H1 (cell line): ENCODE data around the gene CARD18. TPM values are rescaled to one million over a fixed set of nuclear protein-coding genes. Genes with fewer than 3 reads are reported as not detected.

ENCODE experiments used
- CTCF ChIA-PET: fragments of 300-600 bp; sonication (Branson Sonifier 250); formaldehyde crosslinking; loops from one replicate; lab custom pipeline; 2021; ENCODE audit not compliant: partially characterized antibody; lab: Charles Lee
- POLR2A ChIA-PET: fragments of 300-600 bp; sonication (Branson Sonifier 250); formaldehyde crosslinking; loops from one replicate; lab custom pipeline; 2021; ENCODE audit warnings: inconsistent platforms; ENCODE audit not compliant: partially characterized antibody; lab: Charles Lee
- DNase-seq, 2 experiments: peaks; one replicate each; pipeline versions ENCODE4 v3.0.0 to v3.0.0-alpha.2; 2010 to 2022; ENCODE audit warnings: low spot score in 2 of 2, low read depth in 1 of 2, mixed read lengths in 1 of 2
- FAIRE-seq: peaks from 2 replicates; lab custom pipeline; 2011; peaks lifted over from hg19 to GRCh38; lab: Jason Lieb, UNC
- H2AFZ ChIP-seq: 2 replicates; pipeline ENCODE4 v1.8.1; 2012; ENCODE audit warnings: low read length, inconsistent platforms
- H2AK5ac ChIP-seq: 2 replicates; pipeline ENCODE4 v1.6.1; 2013; ENCODE audit warnings: low read depth, low read length
- H2BK120ac ChIP-seq: replicated peaks from 2 replicates; pipeline ENCODE3; 2013; ENCODE audit warnings: low read depth, low read length, inconsistent platforms
- H2BK12ac ChIP-seq: 2 replicates; pipeline ENCODE4 v1.6.1; 2013; ENCODE audit warnings: low read depth, low read length
- H2BK15ac ChIP-seq: 2 replicates; pipeline ENCODE4 v1.6.1; 2013; ENCODE audit warnings: low read length
- H2BK20ac ChIP-seq: 2 replicates; pipeline ENCODE4 v1.6.1; 2013; ENCODE audit warnings: low read length
- H2BK5ac ChIP-seq: 2 replicates; pipeline ENCODE4 v1.6.1; 2013; ENCODE audit warnings: low read depth, low read length
- H3K14ac ChIP-seq: 2 replicates; pipeline ENCODE4 v1.6.1; 2013; ENCODE audit warnings: inconsistent platforms; ENCODE audit not compliant: insufficient read length
- H3K18ac ChIP-seq: 2 replicates; pipeline ENCODE4 v1.6.1; 2013; ENCODE audit warnings: low read length; ENCODE audit errors: extremely low read depth
- H3K23ac ChIP-seq: 2 replicates; pipeline ENCODE4 v1.6.1; 2013; ENCODE audit warnings: inconsistent platforms; ENCODE audit not compliant: insufficient read length
- H3K23me2 ChIP-seq: 2 replicates; pipeline ENCODE4 v1.6.1; 2013; ENCODE audit warnings: low read depth, low read length
- H3K27ac ChIP-seq: 2 replicates; pipeline ENCODE4 v1.6.1; 2011; ENCODE audit warnings: low read depth, low read length, inconsistent platforms
- H3K27me3 ChIP-seq, 4 experiments: replicated peaks in 1 of 4; 1 replicate in 1 of 4; 2 replicates in 3 of 4; pipeline versions ENCODE4 v1.6.1 to v1.8.1; 2011 to 2013; ENCODE audit warnings: low read length in 3 of 4, mild to moderate bottlenecking in 3 of 4, inconsistent platforms in 2 of 4, mixed read lengths in 2 of 4, moderate library complexity in 1 of 4; ENCODE audit not compliant: control insufficient read depth in 3 of 4, insufficient read depth in 3 of 4; ENCODE audit errors: extremely low read depth in 1 of 4
- H3K36me3 ChIP-seq, 4 experiments: 2 replicates each; pipeline versions ENCODE4 v1.6.1 to v1.8.1; 2011 to 2013; ENCODE audit warnings: mild to moderate bottlenecking in 4 of 4, low read length in 3 of 4, moderate library complexity in 2 of 4, control low read depth in 1 of 4, inconsistent platforms in 1 of 4; ENCODE audit not compliant: insufficient read depth in 4 of 4, control insufficient read depth in 2 of 4
- H3K4ac ChIP-seq: replicated peaks from 2 replicates; pipeline ENCODE3; 2013; ENCODE audit warnings: low read length, low read depth, mixed read lengths, inconsistent platforms; ENCODE audit not compliant: insufficient read length
- H3K4me1 ChIP-seq, 4 experiments: replicated peaks in 1 of 4; 1 replicate in 1 of 4; 2 replicates in 3 of 4; pipeline versions ENCODE4 v1.6.1 to v1.8.1; 2011 to 2013; ENCODE audit warnings: low read length in 3 of 4, inconsistent platforms in 2 of 4, mixed read lengths in 1 of 4; ENCODE audit not compliant: insufficient read depth in 4 of 4, control insufficient read depth in 3 of 4
- H3K4me2 ChIP-seq, 2 experiments: 2 replicates each; pipeline versions ENCODE4 v1.6.1 to v1.8.1; 2011 to 2013; ENCODE audit warnings: low read depth in 2 of 2, low read length in 2 of 2, control low read depth in 1 of 2, inconsistent platforms in 1 of 2, mild to moderate bottlenecking in 1 of 2; ENCODE audit not compliant: insufficient read depth in 1 of 2
- H3K4me3 ChIP-seq, 4 experiments: fragments of 200-600, 300-600 bp in 1 of 4; sonication (generic), shearing (Covaris generic), sonication (Bioruptor Twin) in 1 of 4; 2 replicates each; pipeline versions ENCODE4 v1.5.1 to v1.8.1; 2011 to 2016; ENCODE audit warnings: low read length in 4 of 4, low read depth in 3 of 4, control low read depth in 2 of 4, inconsistent platforms in 2 of 4, mild to moderate bottlenecking in 2 of 4, mixed read lengths in 1 of 4, moderate library complexity in 1 of 4; ENCODE audit not compliant: insufficient read depth in 2 of 4; ENCODE audit errors: extremely low read depth in 1 of 4
- H3K56ac ChIP-seq: replicated peaks from 2 replicates; pipeline ENCODE3; 2013; ENCODE audit warnings: low read depth, mild to moderate bottlenecking, mixed read lengths, low read length, inconsistent platforms; ENCODE audit not compliant: insufficient read length
- H3K79me1 ChIP-seq: 2 replicates; pipeline ENCODE4 v1.6.1; 2013; ENCODE audit warnings: low read depth, low read length, control low read depth
- H3K79me2 ChIP-seq, 2 experiments: 2 replicates each; pipeline versions ENCODE4 v1.6.1 to v1.8.1; 2012 to 2013; ENCODE audit warnings: low read length in 2 of 2, mild to moderate bottlenecking in 2 of 2, inconsistent platforms in 1 of 2; ENCODE audit not compliant: insufficient read depth in 2 of 2, control insufficient read depth in 1 of 2
- H3K9ac ChIP-seq, 4 experiments: replicated peaks in 1 of 4; 1 replicate in 1 of 4; 2 replicates in 3 of 4; pipeline versions ENCODE4 v1.6.1 to v1.8.1; 2011 to 2013; ENCODE audit warnings: low read depth in 3 of 4, low read length in 3 of 4, control low read depth in 2 of 4, mild to moderate bottlenecking in 2 of 4, moderate library complexity in 2 of 4, inconsistent platforms in 1 of 4; ENCODE audit errors: extremely low read depth in 1 of 4
- H3K9me3 ChIP-seq, 2 experiments: 2 replicates each; pipeline versions ENCODE4 v1.6.1 to v1.8.1; 2012 to 2013; ENCODE audit warnings: mild to moderate bottlenecking in 2 of 2, moderate library complexity in 2 of 2, control low read depth in 1 of 2, inconsistent platforms in 1 of 2, low read depth in 1 of 2, low read length in 1 of 2, mixed read lengths in 1 of 2; ENCODE audit not compliant: insufficient read depth in 2 of 2
- H4K20me1 ChIP-seq, 2 experiments: replicated peaks in 1 of 2; 2 replicates each; pipeline versions ENCODE3 to v1.8.1; 2011 to 2013; ENCODE audit warnings: inconsistent platforms in 2 of 2, low read length in 2 of 2, mild to moderate bottlenecking in 1 of 2; ENCODE audit not compliant: insufficient read depth in 2 of 2, control insufficient read depth in 1 of 2
- H4K5ac ChIP-seq: 2 replicates; pipeline ENCODE4 v1.6.1; 2013; ENCODE audit warnings: low read length, low read depth, mixed read lengths, inconsistent platforms; ENCODE audit not compliant: insufficient read length
- H4K8ac ChIP-seq: 2 replicates; pipeline ENCODE4 v1.8.0; 2013; ENCODE audit warnings: mild to moderate bottlenecking, moderate library complexity, low read length, inconsistent platforms; ENCODE audit not compliant: insufficient read depth; ENCODE audit errors: extremely low read depth
- H4K91ac ChIP-seq: replicated peaks from 2 replicates; pipeline ENCODE3; 2013; ENCODE audit warnings: low read length, mixed read lengths, inconsistent platforms; ENCODE audit not compliant: insufficient read length
- BACH1 ChIP-seq: IDR thresholded peaks from 2 replicates; pipeline ENCODE4 v1.6.1; 2012; ENCODE audit warnings: low read length, improper control_type of control experiment
- CHD1 ChIP-seq: IDR thresholded peaks from 2 replicates; pipeline ENCODE4 v1.6.1; 2012; ENCODE audit warnings: low read depth, low read length, improper control_type of control experiment
- EGR1 ChIP-seq: IDR thresholded peaks from 2 replicates; pipeline ENCODE4 v1.6.1; 2011; ENCODE audit warnings: low read depth, low read length, borderline replicate concordance
- POLR2A ChIP-seq, 2 experiments: IDR thresholded peaks; 1 replicate in 1 of 2; 2 replicates in 1 of 2; pipeline ENCODE4 v1.6.1; 2011; ENCODE audit warnings: low read depth in 2 of 2, low read length in 2 of 2, mild to moderate bottlenecking in 2 of 2; ENCODE audit errors: control extremely low read depth in 1 of 2
- POLR2AphosphoS5 ChIP-seq: IDR thresholded peaks from 2 replicates; pipeline ENCODE4 v1.6.1; 2011; ENCODE audit warnings: low read depth, low read length
- POU5F1 ChIP-seq: IDR thresholded peaks from 2 replicates; pipeline ENCODE4 v1.6.1; 2011; ENCODE audit warnings: low read depth, mild to moderate bottlenecking, low read length, moderate library complexity
- RFX5 ChIP-seq: IDR thresholded peaks from 2 replicates; pipeline ENCODE4 v1.6.1; 2011; ENCODE audit warnings: low read depth, low read length, improper control_type of control experiment, borderline replicate concordance
- SIN3A ChIP-seq, 2 experiments: IDR thresholded peaks in 1 of 2; conservative IDR thresholded peaks in 1 of 2; 2 replicates each; pipeline ENCODE4 v1.6.1; 2011 to 2012; ENCODE audit warnings: low read length in 2 of 2, improper control_type of control experiment in 1 of 2, low read depth in 1 of 2, mild to moderate bottlenecking in 1 of 2
- TAF7 ChIP-seq: optimal IDR thresholded peaks from 2 replicates; pipeline ENCODE3; 2011; ENCODE audit warnings: low read depth, mild to moderate bottlenecking, inconsistent platforms, low read length, moderate library complexity, borderline replicate concordance
- TEAD4 ChIP-seq: IDR thresholded peaks from 2 replicates; pipeline ENCODE4 v1.6.1; 2012; ENCODE audit warnings: low read depth, low read length, inconsistent platforms, mixed read lengths
- WGBS, 2 experiments: shearing (Covaris generic) in 1 of 2; methylation state at CpG; one replicate each; pipeline versions ENCODE4 v1.1.6 to v1.1.7; 2013 to 2015; ENCODE audit warnings: low lambda C conversion rate in 2 of 2, mixed read lengths in 2 of 2, inconsistent platforms in 1 of 2, low coverage in 1 of 2, missing lambda C conversion rate in 1 of 2; ENCODE audit not compliant: insufficient replicate concordance in 2 of 2, insufficient coverage in 1 of 2, insufficient read length in 1 of 2; ENCODE audit errors: extremely low coverage in 1 of 2, missing lambda C conversion rate in 1 of 2; 5-methylcytosine and 5-hydroxymethylcytosine counted together
- polyA plus RNA-seq, 7 experiments: library from polyadenylated mRNA; depleted of rRNA in 3 of 7; stranded (reverse) in 5 of 7; unstranded in 2 of 7; fragments of >200 nt in 5 of 7; fragments of 200-250 nt in 2 of 7; gene quantifications; 1 replicate in 5 of 7; 2 replicates in 1 of 7; 4 replicates in 1 of 7; pipeline versions ENCODE4 v1.2.1 to v1.2.3, GENCODE V29; 2011 to 2013; ENCODE audit warnings: missing spikeins in 2 of 7, mixed read lengths in 2 of 7
- total RNA-seq: library from RNA; stranded (reverse); fragmentation: NEBNext Ultra II Directional; extraction: Animal tissue kit (Norgen Biotek cat#: 25700); gene quantifications from 2 replicates; pipeline ENCODE4 v1.2.1, GENCODE V29; 2021
- TF ChIP-seq, protein P1 (sequence below): IDR thresholded peaks from 2 replicates; pipeline ENCODE4 v1.6.1; 2012; ENCODE audit warnings: low read length, inconsistent platforms
- TF ChIP-seq, protein P2 (sequence below): IDR thresholded peaks from 2 replicates; pipeline ENCODE4 v1.6.1; 2012; ENCODE audit warnings: inconsistent platforms

Gene CARD18
- total and polyA plus RNA-seq, 2 of the 8 experiments (the other 6 are each of a cell fraction or from before 2014, with no cell fraction given), result not detected

DNA sequence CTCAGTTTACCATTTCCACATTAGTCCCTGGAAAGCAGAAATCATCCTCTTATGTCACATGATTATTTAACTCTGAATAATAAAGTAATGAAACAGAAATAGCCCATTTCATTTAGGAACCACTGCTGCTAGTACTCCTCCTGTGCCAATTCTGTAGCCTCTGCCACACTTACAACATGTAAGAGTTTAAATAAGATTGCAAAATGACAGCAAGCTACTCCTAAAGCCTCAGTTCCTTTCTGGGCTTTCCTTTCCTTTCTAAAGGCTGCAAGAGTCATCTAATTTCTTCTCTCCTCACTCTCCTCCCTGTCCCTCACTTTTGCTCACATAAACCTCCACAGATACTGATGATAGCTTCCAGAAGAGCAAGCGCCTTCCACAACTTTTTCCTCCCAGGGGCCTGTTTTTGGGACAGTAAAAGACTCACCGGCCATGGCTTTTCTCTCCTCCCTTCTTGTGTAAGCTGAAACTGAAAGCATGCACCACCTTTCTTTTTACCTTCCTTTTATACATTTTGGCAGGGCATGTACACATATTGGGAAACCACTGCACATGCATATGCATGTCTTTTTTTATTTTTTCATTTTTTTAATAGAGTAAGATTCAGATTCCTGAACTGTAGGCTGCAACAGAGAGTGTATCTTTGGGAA, 38.5 kb downstream of the CARD18 start:
- no peak overlapping the region for H2BK12ac ChIP-seq
- no peak overlapping the region for H4K8ac ChIP-seq
- no peak overlapping the region for H3K27ac ChIP-seq
- 95% methylated on average over 2 of the region's 2 CpGs; no CpG with 5 or more reads in 1 of the 2 experiments for WGBS, 2 experiments
- no peak overlapping the region for H2AK5ac ChIP-seq
- peaks cover 0 to 4% (median 0%) of the 10 kb centered on the region in 4 experiments; a peak in 1 of 7 replicates for H3K4me1 ChIP-seq
- H3K4me3 ChIP-seq, result no peak overlapping the region
- H3K4me2 ChIP-seq, result no peak overlapping the region
- H3K56ac ChIP-seq, result no peak overlapping the region
- H4K20me1 ChIP-seq, result no peaks in the 10 kb centered on the region
- H2BK20ac ChIP-seq, result no peak overlapping the region
- no peak overlapping the region for H2BK5ac ChIP-seq
- H3K14ac ChIP-seq, result no peak overlapping the region
- no peaks in the 10 kb centered on the region for H3K27me3 ChIP-seq
- H3K79me1 ChIP-seq, result no peaks in the 10 kb centered on the region
- no peak overlapping the region for H3K18ac ChIP-seq
- H3K9me3 ChIP-seq, result peaks cover 0 to 5% of the 10 kb centered on the region in 2 experiments; a peak in 1 of 4 replicates
- POLR2A ChIA-PET, result no interaction called here
- no peak overlapping the region for H4K5ac ChIP-seq
- no peak overlapping the region for H2AFZ ChIP-seq
- no peaks in the 10 kb centered on the region for H3K79me2 ChIP-seq
- H3K36me3 ChIP-seq, result no peaks in the 10 kb centered on the region
- no peak overlapping the region for H3K4ac ChIP-seq
- CTCF ChIA-PET, result no interaction called here
- H2BK15ac ChIP-seq, result no peak overlapping the region
- no peak overlapping the region for H4K91ac ChIP-seq
- DNase-seq (no peak), FAIRE-seq (no peak)
- H3K23me2 ChIP-seq, result no peaks in the 10 kb centered on the region
- H3K9ac ChIP-seq, result no peak overlapping the region
- no peak overlapping the region for H2BK120ac ChIP-seq
- no peak overlapping the region for H3K23ac ChIP-seq
- TF ChIP-seq BACH1, result no peak
- TF ChIP-seq POU5F1, result no peak
- TF ChIP-seq SIN3A (conservative IDR thresholded peaks at IDR 0.05 in 1 of 2, IDR thresholded peaks at IDR 0.05 in 1 of 2; ENCODE audit: low read depth in 1 of 2, low read length in 2 of 2), result no peak
- TF ChIP-seq CHD1, result no peak
- TF ChIP-seq, protein P1, sequence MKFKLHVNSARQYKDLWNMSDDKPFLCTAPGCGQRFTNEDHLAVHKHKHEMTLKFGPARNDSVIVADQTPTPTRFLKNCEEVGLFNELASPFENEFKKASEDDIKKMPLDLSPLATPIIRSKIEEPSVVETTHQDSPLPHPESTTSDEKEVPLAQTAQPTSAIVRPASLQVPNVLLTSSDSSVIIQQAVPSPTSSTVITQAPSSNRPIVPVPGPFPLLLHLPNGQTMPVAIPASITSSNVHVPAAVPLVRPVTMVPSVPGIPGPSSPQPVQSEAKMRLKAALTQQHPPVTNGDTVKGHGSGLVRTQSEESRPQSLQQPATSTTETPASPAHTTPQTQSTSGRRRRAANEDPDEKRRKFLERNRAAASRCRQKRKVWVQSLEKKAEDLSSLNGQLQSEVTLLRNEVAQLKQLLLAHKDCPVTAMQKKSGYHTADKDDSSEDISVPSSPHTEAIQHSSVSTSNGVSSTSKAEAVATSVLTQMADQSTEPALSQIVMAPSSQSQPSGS, result no peak
- TF ChIP-seq TEAD4, result no peak
- TF ChIP-seq POLR2A (IDR thresholded peaks at IDR 0.05; ENCODE audit: control extremely low read depth in 1 of 2, low read depth in 2 of 2, low read length in 2 of 2), result no peak
- no peak for TF ChIP-seq POLR2AphosphoS5
- no peak for TF ChIP-seq TAF7
- no peak for TF ChIP-seq RFX5
- TF ChIP-seq, protein P2, sequence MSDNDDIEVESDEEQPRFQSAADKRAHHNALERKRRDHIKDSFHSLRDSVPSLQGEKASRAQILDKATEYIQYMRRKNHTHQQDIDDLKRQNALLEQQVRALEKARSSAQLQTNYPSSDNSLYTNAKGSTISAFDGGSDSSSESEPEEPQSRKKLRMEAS, result no peak
- no peak for TF ChIP-seq EGR1
